A549 (cell line): ENCODE data around the gene NTF3. TPM values are rescaled to one million over a fixed set of nuclear protein-coding genes. Genes with fewer than 3 reads are reported as not detected.

Experiments
- ATAC-seq, 2 experiments: fragments of 200-7000 bp in 1 of 2; fragments of >200 bp in 1 of 2; cut with Nextera tagmentation in 1 of 2; cut with Tn5 transposase in 1 of 2; 3 replicates each; pipeline versions ENCODE4 v1.8.0 to v1.9.1; 2018 to 2020; ENCODE audit warnings: mild to moderate bottlenecking in 1 of 2, moderate library complexity in 1 of 2
- CTCF ChIA-PET: fragments of 300-600 bp; sonication (Branson Sonifier 250); formaldehyde crosslinking; extraction: SDS; loops from one replicate; lab custom pipeline; 2021; ENCODE audit warnings: antibody characterized with exemption, inconsistent platforms; lab: Yijun Ruan, JAX
- POLR2A ChIA-PET: fragments of 350-600 bp; formaldehyde crosslinking; extraction: SDS; loops from one replicate; lab custom pipeline; 2021; ENCODE audit warnings: antibody characterized with exemption, inconsistent platforms; lab: Yijun Ruan, JAX
- DNase-seq, 2 experiments: peaks; one replicate each; pipeline versions ENCODE4 v3.0.0 to v3.0.0-alpha.2; 2011 to 2016; ENCODE audit warnings: low read depth in 1 of 2, low spot score in 1 of 2
- FAIRE-seq: peaks from 2 replicates; lab custom pipeline; 2011; peaks lifted over from hg19 to GRCh38; lab: Jason Lieb, UNC
- H3K27ac ChIP-seq, 2 experiments: fragments of >200 bp; sonication (Bioruptor Twin); formaldehyde crosslinking; 3 replicates each; pipeline ENCODE4 v1.5.1; 2016 to 2017
- H3K4me1 ChIP-seq: fragments of >200 bp; sonication (Bioruptor Twin); formaldehyde crosslinking; 3 replicates; pipeline ENCODE4 v1.6.1; 2016
- H3K4me2 ChIP-seq: fragments of >200 bp; sonication (Bioruptor Twin); formaldehyde crosslinking; 3 replicates; pipeline ENCODE4 v1.6.1; 2016
- H3K4me3 ChIP-seq: fragments of >200 bp; sonication (Bioruptor Twin); formaldehyde crosslinking; 3 replicates; pipeline ENCODE4 v1.5.1; 2016
- H3K9me3 ChIP-seq: fragments of >200 bp; sonication (Bioruptor Twin); formaldehyde crosslinking; 3 replicates; pipeline ENCODE4 v1.6.1; 2016
- CBX2 ChIP-seq: fragments of 200-600 bp; sonication (generic); IDR thresholded peaks from 2 replicates; pipeline ENCODE4 v1.6.1; 2016; ENCODE audit warnings: low read depth, mild to moderate bottlenecking, borderline replicate concordance
- CHD4 ChIP-seq: fragments of 200-600 bp; sonication (generic); IDR thresholded peaks from 2 replicates; pipeline ENCODE4 v1.6.1; 2016; ENCODE audit warnings: antibody characterized with exemption, mild to moderate bottlenecking, borderline replicate concordance
- ESRRA ChIP-seq: fragments of 150-350 bp; IDR thresholded peaks from 2 replicates; pipeline ENCODE4 v1.6.1; 2014; ENCODE audit warnings: mild to moderate bottlenecking, low read length, borderline replicate concordance
- FOSL2 ChIP-seq, 2 experiments: fragments of 450-650 bp in 1 of 2; fragments of >200 bp in 1 of 2; sonication (Bioruptor Twin) in 1 of 2; formaldehyde crosslinking; IDR thresholded peaks; 2 replicates each; pipeline versions ENCODE4 v1.5.0 to v1.6.1; 2016 to 2020; ENCODE audit warnings: mild to moderate bottlenecking in 1 of 2, moderate library complexity in 1 of 2
- KDM5A ChIP-seq: fragments of 200-600 bp; sonication (generic); IDR thresholded peaks from 2 replicates; pipeline ENCODE4 v1.6.1; 2016; ENCODE audit warnings: antibody characterized with exemption, mild to moderate bottlenecking
- MAFK ChIP-seq: fragments of 450-650 bp; IDR thresholded peaks from 2 replicates; pipeline ENCODE4 v1.6.1; 2014; ENCODE audit not compliant: partially characterized antibody
- MYC ChIP-seq: IDR thresholded peaks from 2 replicates; pipeline ENCODE4 v1.6.1; 2012; ENCODE audit warnings: mild to moderate bottlenecking, inconsistent platforms, low read length, improper control_type of control experiment, borderline replicate concordance
- NPAS2 ChIP-seq: fragments of 250-450 bp; sonication (Bioruptor Pico); IDR thresholded peaks from 2 replicates; pipeline ENCODE4 v1.8.0; 2022; ENCODE audit warnings: mild to moderate bottlenecking, moderate library complexity, borderline replicate concordance
- RFX5 ChIP-seq: fragments of 450-650 bp; IDR thresholded peaks from 2 replicates; pipeline ENCODE4 v1.7.1; 2014; ENCODE audit warnings: antibody characterized with exemption, mild to moderate bottlenecking, moderate library complexity
- TFCP2L1 ChIP-seq: fragments of 250-450 bp; sonication (Bioruptor Pico); IDR thresholded peaks from 2 replicates; pipeline ENCODE4 v1.5.0; 2021; ENCODE audit warnings: mild to moderate bottlenecking
- ZC3H11A ChIP-seq: fragments of 450-650 bp; IDR thresholded peaks from 2 replicates; pipeline ENCODE4 v1.6.1; 2014; ENCODE audit warnings: antibody characterized with exemption, mild to moderate bottlenecking
- ZFP36 ChIP-seq: fragments of 450-650 bp; IDR thresholded peaks from 2 replicates; pipeline ENCODE4 v1.6.1; 2014; ENCODE audit warnings: borderline replicate concordance; ENCODE audit not compliant: partially characterized antibody
- ZNF302 ChIP-seq: fragments of 250-450 bp; sonication (Bioruptor Pico); IDR thresholded peaks from 2 replicates; pipeline ENCODE4 v1.9.0; 2021; ENCODE audit warnings: inconsistent platforms, mild to moderate bottlenecking, moderate library complexity
- WGBS: methylation state at CpG from one replicate; pipeline ENCODE4 v1.1.6; 2017; ENCODE audit errors: missing lambda C conversion rate; 5-methylcytosine and 5-hydroxymethylcytosine counted together
- polyA plus RNA-seq, 4 experiments: library from polyadenylated mRNA; depleted of rRNA in 3 of 4; stranded (reverse); fragments of >200 nt; fragmentation: RNase III in 1 of 4; extraction: RNeasy Plus Mini Kit Qiagen cat#74134 plus additional on column Dnase treatment in 1 of 4; gene quantifications; 2 replicates in 3 of 4; 3 replicates in 1 of 4; pipeline ENCODE4 v1.2.3, GENCODE V29; 2011 to 2017

Gene NTF3
- polyA plus RNA-seq, 2 of the 4 experiments (the other 2 are of a cell fraction) = not detected

GRCh38 chr12:5537771-5538170 is 105.9 kb downstream of the NTF3 start:
- Histone ChIP-seq H3K4me3 (no peak overlapping the region), H3K9me3 (no peaks in the 10 kb centered on the region), H3K4me1 (no peaks in the 10 kb centered on the region), H3K27ac (no peak overlapping the region)
- WGBS = 59% methylated on average over 8 of the region's 8 CpGs
- DNase-seq (no peak), ATAC-seq (no peak)
- ChIA-PET CTCF (no interaction called here), POLR2A (no interaction called here)
- TF ChIP-seq RFX5 = no peak
- TF ChIP-seq NPAS2 = no peak
- TF ChIP-seq KDM5A = no peak
- TF ChIP-seq FOSL2 (IDR thresholded peaks at IDR 0.05) = no peak
- no peak for TF ChIP-seq FOSL2 (CRISPR knock-in tag; IDR thresholded peaks at IDR 0.05)
- no peak for TF ChIP-seq ZC3H11A
- TF ChIP-seq ZNF302 (CRISPR knock-in tag) = no peak
- no peak for TF ChIP-seq MAFK
- TF ChIP-seq ZFP36 = no peak
- TF ChIP-seq ESRRA = no peak
- no peak for TF ChIP-seq TFCP2L1 (CRISPR knock-in tag)
- no peak for TF ChIP-seq CHD4
- TF ChIP-seq MYC = no peak
- TF ChIP-seq CBX2 = no peak
- TF ChIP-seq, all 56 proteins: peak for 0
- no peak overlapping the region for H3K4me2 ChIP-seq
- no peak for FAIRE-seq
